ENCODE data around the gene TNFSF13. TPM values are rescaled to one million over a fixed set of nuclear protein-coding genes. Genes with fewer than 3 reads are reported as not detected.
A peak's percentile ranks its signal among the peaks of the same experiment; 100 is the strongest.

The TNFSF13 gene
- total and polyA plus RNA-seq, 11 donors: 3.7 to 43.0 (median 6.5) TPM

GRCh38 chr17:7582396-7583252, 24.1 kb downstream of the TNFSF13 start:
- ATAC-seq: no peak
- DNase-seq: peak in 1 of 5 donors; percentile 56
- Histone ChIP-seq H3K27me3 (no peaks in the 10 kb centered on the region), H3K4me3 (peak overlapping the region in 11 of 12 donors; percentile 8 to 77 (median 67)), H3K9me3 (no peaks in the 10 kb centered on the region), H3K27ac (peak overlapping the region; percentile 88 to 98 (median 94)), H3K4me1 (peaks cover 4 to 75% (median 38%) of the 10 kb centered on the region in 12 donors), H3K36me3 (peaks cover 0 to 39% (median 26%) of the 10 kb centered on the region in 9 donors)
- intact Hi-C loops (cut with DNase I): loop anchor here in 4 of 10 donors (5.0 to 10.0 kb wide), 3 partner anchors 105 to 230 kb away; partner anchors contain the start of genes KCTD11 (in 3 of the 4), TMEM95 (in 2 of the 4), TP53 (in 1 of the 4) and WRAP53 (in 1 of the 4)
- no peak for TF ChIP-seq CTCF (IDR thresholded peaks at IDR 0.05)
- TF ChIP-seq POLR2A (IDR thresholded peaks at IDR 0.05): no peak
- WGBS, 4 donors: 84 to 88% (median 87%) methylated on average over 7 to 36 of the region's 36 CpGs

GRCh38 chr17:7583253-7584109, 24.9 kb downstream of the TNFSF13 start, which contains the start of gene MPDU1:
Gene MPDU1 (plus strand): TSS chr17:7583852. CDS start chr17:7583863, 11 bp downstream.
- TF ChIP-seq CTCF (IDR thresholded peaks at IDR 0.05): peak in 2 of 12 donors; percentile 3 to 18
- TF ChIP-seq POLR2A (IDR thresholded peaks at IDR 0.05): peak in 1 of 2 donors; percentile 32
- Histone ChIP-seq H3K4me1 (peaks cover 4 to 75% (median 43%) of the 10 kb centered on the region in 12 donors), H3K9me3 (no peaks in the 10 kb centered on the region), H3K36me3 (peaks cover 0 to 38% (median 19%) of the 10 kb centered on the region in 9 donors), H3K27me3 (no peaks in the 10 kb centered on the region), H3K4me3 (peak within 1 kb of the TSS; percentile 41 to 77 (median 67)), H3K27ac (peak within 1 kb of the TSS; percentile 88 to 98 (median 94))
- peak; percentile 84 to 93 (median 87) for ATAC-seq
- 2 to 14% (median 9%) methylated on average over 44 to 69 of the region's 69 CpGs for WGBS, 4 donors
- peak; percentile 97 to 99 (median 98) for DNase-seq
- intact Hi-C loops (cut with DNase I): loop anchor here in 4 of 10 donors (5.0 to 10.0 kb wide), 3 partner anchors 104 to 231 kb away; partner anchors contain the start of genes KCTD11 (in 3 of the 4), TMEM95 (in 2 of the 4), TP53 (in 1 of the 4) and WRAP53 (in 1 of the 4)

GRCh38 chr17:7586673-7587419, 28.3 kb downstream of the TNFSF13 start:
- peaks cover 7 to 66% (median 43%) of the 10 kb centered on the region in 12 donors for H3K4me1 ChIP-seq
- intact Hi-C loops (cut with DNase I): loop anchor here in 4 of 10 donors (5.0 to 10.0 kb wide), 2 partner anchors 100 to 232 kb away; partner anchors contain the start of genes KCTD11 (in 2 of the 4), TMEM95 (in 2 of the 4), TP53 (in 2 of the 4) and WRAP53 (in 2 of the 4)
- no peaks in the 10 kb centered on the region for H3K9me3 ChIP-seq
- peak overlapping the region in 9 of 12 donors; percentile 26 to 89 (median 64) for H3K27ac ChIP-seq
- WGBS, 4 donors: 57 to 82% (median 67%) methylated on average over 5 to 9 of the region's 9 CpGs
- TF ChIP-seq POLR2A (IDR thresholded peaks at IDR 0.05) (no peak), CTCF (IDR thresholded peaks at IDR 0.05) (peak in 9 of 12 donors; percentile 11 to 45 (median 31))
- DNase-seq (peak in 2 of 5 donors; percentile 61 to 64), ATAC-seq (no peak)
- peak overlapping the region in 4 of 12 donors; percentile 2 to 15 (median 8) for H3K4me3 ChIP-seq
- H3K27me3 ChIP-seq: no peaks in the 10 kb centered on the region
- peaks cover 0 to 38% (median 23%) of the 10 kb centered on the region in 9 donors for H3K36me3 ChIP-seq

Data from heart left ventricle (tissue), 16 donors.